Activated CD4-positive, CD25-positive, alpha-beta regulatory T cell treated with anti-CD3 and anti-CD28 coated beads, Interleukin-2, amount 50 U/mL, for 72 hours (primary cell): ENCODE measurements around the gene RPP30.

Source experiments
- DNase-seq: peaks from one replicate; pipeline ENCODE4 v3.0.0; 2021

Gene RPP30

DNA sequence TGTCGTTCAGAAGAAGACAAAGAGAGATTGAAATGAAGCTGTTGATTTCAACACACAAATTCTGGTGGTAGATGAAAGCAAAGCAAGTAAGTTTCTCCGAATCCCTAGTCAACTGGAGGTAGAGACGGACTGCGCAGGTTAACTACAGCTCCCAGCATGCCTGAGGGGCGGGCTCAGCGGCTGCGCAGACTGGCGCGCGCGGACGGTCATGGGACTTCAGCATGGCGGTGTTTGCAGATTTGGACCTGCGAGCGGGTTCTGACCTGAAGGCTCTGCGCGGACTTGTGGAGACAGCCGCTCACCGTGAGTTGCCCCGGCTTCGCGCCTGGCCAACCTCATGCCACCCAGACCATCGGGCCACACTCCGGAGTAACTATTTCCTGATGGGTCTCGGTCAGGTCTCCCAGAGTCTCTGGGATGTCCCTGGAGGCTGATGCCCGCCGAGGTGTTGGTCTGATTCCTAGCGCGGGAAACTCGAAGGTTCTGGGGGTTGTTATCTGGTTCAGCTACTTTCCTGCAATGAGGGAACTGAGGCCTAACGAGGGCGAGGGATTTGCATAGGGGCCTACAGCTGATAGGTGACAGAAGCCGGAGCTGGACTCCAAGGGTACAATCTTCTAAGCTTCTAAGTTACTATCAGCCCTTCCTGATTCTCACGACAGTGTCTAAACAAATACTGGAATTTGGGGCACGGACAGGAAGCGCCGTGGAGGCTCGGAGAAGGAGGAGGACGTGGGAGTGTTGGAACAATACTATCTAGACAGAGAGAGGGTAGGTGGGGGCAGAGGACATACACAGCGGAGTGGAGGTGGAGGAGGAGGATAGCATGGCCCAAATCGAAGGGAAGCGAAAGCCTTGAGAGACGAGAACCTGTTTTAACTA is at the start of gene RPP30:
RPP30 (plus strand) TSS at position 209 of the 882 bp plus-strand sequence; CDS start at position 222, 13 bp downstream.
- DNase-seq, result peak; percentile 83

DNA sequence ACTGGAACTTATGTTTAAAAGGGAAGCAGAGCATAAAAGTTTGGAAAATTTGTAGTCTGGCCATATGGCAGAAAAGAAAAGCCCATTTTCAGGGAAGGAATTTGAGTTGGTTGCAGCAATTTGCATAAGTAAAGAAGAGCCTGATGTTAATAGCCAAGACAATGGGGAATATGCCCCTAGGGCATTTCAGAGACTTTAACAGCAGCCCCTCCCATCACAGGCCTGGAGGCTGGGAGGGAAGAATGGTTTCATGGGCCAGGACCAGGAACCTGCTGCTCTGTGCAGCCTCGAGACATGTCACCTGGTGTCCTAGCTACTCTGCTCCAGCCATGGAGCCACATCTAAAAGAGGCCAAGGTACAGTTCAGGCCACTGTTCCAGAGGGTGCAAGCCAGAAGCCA is 49.3 kb upstream of the RPP30 start:
- no peak for DNase-seq

DNA sequence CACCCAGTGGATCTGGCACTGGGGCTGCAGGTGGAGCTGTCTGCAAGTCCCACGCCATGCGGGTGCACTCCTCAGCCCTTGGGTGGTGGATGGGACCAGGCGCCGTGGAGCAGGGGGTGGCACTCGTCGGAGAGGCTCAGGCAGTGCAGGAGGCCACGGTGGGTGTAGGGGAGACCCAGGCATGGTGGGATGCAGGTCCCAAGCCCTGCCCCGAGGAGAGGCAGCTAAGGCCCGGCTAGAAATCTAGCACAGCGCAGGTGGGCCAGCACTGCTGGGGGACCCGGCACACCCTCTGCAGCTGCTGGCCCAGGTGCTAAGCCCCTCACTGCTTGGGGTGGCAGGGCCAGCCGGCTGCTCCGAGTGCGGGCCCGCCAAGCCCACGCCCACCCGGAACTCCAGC is 39.7 kb upstream of the RPP30 start:
- DNase-seq, result no peak

DNA sequence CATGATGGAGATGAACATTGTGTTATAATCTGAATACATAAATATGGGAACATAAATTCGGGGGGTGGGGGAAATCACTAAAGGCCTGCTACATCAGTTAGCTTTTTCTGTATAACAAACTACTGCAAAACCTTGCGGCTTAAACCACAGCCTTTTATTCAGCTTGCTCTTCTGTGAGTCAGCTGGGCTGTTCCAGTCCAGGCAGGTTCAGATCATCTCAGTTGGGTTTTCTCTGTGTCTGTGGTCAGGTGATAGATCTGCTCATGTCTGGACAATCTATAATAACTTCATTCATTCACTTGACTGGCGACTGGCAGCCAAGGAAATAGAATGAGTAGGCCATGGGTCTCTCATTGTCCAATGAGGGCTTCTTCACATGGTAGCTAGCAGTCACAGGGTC is 37.4 kb upstream of the RPP30 start:
- no peak for DNase-seq

- no peak for DNase-seq
Measured at GRCh38 chr10:90837486-90837885, 34.3 kb upstream of the RPP30 start.

GRCh38 chr10:90842725-90843124 is 29.0 kb upstream of the RPP30 start:
- no peak for DNase-seq

DNA sequence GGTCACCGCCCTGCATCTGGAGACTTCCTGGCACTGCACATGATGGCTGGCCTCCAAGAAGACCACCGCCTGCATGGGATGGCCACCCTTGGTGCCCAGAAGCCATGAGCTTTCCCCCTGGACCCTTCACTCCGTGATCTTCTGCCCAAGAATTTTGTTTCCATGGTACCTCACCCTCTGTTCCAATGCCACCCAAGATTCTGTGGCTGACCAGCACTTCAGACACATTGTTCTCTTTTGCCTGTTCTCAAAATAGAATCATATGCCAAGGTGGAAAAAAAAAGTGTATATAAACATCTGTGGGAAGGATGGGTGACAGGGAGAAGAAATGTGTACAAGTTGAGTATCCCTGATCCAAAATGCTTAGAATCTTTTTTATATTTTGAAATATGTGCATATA is 26.0 kb upstream of the RPP30 start:
- no peak for DNase-seq

- DNase-seq, result no peak
Measured at GRCh38 chr10:90846746-90847145, 25.0 kb upstream of the RPP30 start.

DNA sequence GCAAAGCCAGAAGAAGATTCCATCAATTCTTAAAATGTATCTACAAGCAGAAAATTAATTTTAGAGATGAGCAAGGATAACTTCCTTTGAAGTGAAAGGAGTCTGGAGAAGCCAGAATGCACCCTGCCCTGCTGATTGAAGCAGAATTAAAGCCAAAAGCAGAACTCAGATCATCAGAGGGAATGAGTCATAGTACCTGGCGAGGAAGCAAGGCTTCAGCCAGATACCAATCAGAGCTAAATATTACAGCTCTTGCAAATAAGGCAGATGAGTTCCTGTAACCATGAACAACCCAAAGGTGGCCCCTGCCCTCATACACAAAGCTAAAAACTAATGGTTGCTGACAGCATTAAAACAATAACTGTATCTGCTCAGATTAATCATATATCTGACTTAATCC is 24.3 kb upstream of the RPP30 start:
- DNase-seq, result no peak

GRCh38 chr10:90849956-90850749 is 21.6 kb upstream of the RPP30 start:
- no peak for DNase-seq

GRCh38 chr10:90855126-90855525 is 16.6 kb upstream of the RPP30 start:
- no peak for DNase-seq

- DNase-seq, result no peak
Measured at GRCh38 chr10:90856261-90856660, 15.5 kb upstream of the RPP30 start.

DNA sequence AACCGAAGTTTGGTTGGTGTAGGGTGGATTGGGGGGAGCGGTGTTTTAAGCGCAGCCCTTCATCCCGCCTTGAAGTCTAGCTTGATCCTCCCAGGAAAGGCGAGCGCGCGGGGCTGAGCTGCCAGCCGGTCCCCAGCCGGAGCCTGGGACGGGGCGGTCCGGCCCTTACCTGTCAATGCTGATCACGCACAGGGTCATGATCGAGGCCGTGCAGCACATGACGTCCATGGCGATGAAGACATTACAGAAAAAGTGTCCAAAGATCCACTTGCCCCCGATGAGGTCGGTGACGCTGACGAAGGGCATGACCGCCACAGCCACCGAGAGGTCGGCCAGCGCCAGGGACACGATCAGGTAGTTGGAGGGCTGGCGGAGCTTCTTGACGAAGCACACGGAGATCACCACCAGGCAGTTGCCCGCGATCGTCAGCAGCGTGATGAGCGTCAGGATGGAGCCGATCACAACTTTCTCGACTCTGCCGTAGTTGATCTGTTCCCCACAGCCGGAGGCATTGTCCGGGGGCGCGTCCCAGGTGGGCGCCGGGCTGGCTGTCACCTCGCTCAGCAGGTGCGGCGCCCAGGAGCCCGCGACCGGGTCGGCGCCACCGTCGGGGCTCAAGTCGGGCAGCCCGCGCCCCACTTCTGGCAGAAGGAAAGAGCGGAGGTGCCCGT is 14.7 kb upstream of the RPP30 start:
- DNase-seq, result peak; percentile 32

- peak; percentile 71 for DNase-seq
Measured at GRCh38 chr10:90857635-90858460, 13.9 kb upstream of the RPP30 start, which contains the start of gene HTR7. TSS of gene HTR7 (minus strand) at chr10:90858039. CDS start at chr10:90857671, 368 bp downstream.

- no peak for DNase-seq
Measured at GRCh38 chr10:90858461-90858968, 13.3 kb upstream of the RPP30 start.

- DNase-seq, result no peak
Measured at GRCh38 chr10:90859321-90859751, 12.4 kb upstream of the RPP30 start.

DNA sequence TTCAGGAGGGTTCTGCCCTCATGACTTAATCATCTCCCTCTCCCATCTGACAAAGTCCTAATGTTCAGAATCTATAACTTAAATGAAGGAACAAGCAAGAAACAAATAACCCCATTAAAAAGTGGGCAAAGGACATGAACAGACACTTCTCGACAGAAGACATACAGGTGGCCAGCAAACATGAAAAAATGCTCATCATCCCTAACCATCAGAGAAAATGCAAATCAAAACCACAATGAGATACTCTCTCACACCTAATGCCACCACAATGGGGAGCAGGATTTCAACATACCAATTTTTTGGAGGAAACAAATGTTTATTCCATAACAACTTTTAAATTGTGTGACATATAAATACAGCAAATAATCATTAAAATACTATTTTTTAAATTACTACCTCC is 11.0 kb upstream of the RPP30 start:
- no peak for DNase-seq

- no peak for DNase-seq
Measured at GRCh38 chr10:90862908-90863514, 8.8 kb upstream of the RPP30 start.

- no peak for DNase-seq
Measured at GRCh38 chr10:90865401-90865800, 6.4 kb upstream of the RPP30 start.

DNA sequence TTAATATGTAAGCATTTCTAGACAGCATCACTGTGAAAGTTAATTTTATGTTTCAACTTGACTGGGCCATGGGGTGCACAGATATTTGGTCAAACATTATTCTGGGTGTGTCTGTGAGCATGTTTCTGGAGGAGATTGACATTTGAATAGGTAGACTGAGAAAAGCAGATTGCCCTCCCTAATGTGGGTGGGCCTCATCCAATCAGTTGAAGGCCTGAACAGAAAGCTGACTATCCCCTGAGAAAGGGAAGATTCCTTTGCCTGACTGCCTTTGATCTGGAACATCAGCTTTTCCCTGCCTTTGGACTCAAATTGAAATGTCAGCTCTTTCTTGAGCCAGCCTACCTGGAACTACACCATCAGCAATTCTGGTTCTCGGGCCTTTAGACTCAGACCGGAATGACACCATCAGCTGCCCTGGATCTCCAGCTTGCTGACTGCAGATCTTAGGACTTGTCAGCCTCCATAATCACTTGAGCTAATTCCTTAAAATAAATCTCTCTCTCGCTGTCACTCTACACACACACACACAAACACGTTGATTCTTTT is 5.7 kb upstream of the RPP30 start:
- no peak for DNase-seq

GRCh38 chr10:90871279-90871765 is 452 bp upstream of the RPP30 start:
- DNase-seq, result peak; percentile 33
